ENCODE results near the gene ITPR2.

The ITPR2 gene

GRCh38 chr12:26389343-26389742, 443.7 kb downstream of the ITPR2 start:
- DNase-seq (ENCODE audit: low spot score), result no peak

- DNase-seq (ENCODE audit: low spot score), result no peak
Measured at GRCh38 chr12:26384536-26384935, 448.5 kb downstream of the ITPR2 start.

GRCh38 chr12:26383041-26383440, 450.0 kb downstream of the ITPR2 start:
- DNase-seq (ENCODE audit: low spot score), result no peak

- no peak for DNase-seq (ENCODE audit: low spot score)
Measured at GRCh38 chr12:26380897-26381296, 452.1 kb downstream of the ITPR2 start.

- no peak for DNase-seq (ENCODE audit: low spot score)
Measured at GRCh38 chr12:26379777-26380467, 453.1 kb downstream of the ITPR2 start.

GRCh38 chr12:26378711-26379110, 454.3 kb downstream of the ITPR2 start:
- DNase-seq (ENCODE audit: low spot score), result peak; percentile 81

- no peak for DNase-seq (ENCODE audit: low spot score)
Measured at GRCh38 chr12:26374934-26375680, 457.9 kb downstream of the ITPR2 start.

GRCh38 chr12:26373606-26374495, 459.1 kb downstream of the ITPR2 start:
- no peak for DNase-seq (ENCODE audit: low spot score)

- DNase-seq (ENCODE audit: low spot score), result no peak
Measured at GRCh38 chr12:26372866-26373265, 460.1 kb downstream of the ITPR2 start.

GRCh38 chr12:26370098-26370497, 462.9 kb downstream of the ITPR2 start:
- DNase-seq (ENCODE audit: low spot score), result peak; percentile 45

GRCh38 chr12:26369588-26369987, 463.4 kb downstream of the ITPR2 start:
- DNase-seq (ENCODE audit: low spot score), result peak; percentile 40

- no peak for DNase-seq (ENCODE audit: low spot score)
Measured at GRCh38 chr12:26367991-26368730, 464.8 kb downstream of the ITPR2 start.

GRCh38 chr12:26361964-26362363, 471.0 kb downstream of the ITPR2 start:
- no peak for DNase-seq (ENCODE audit: low spot score)

GRCh38 chr12:26360062-26360461, 472.9 kb downstream of the ITPR2 start:
- peak; percentile 81 for DNase-seq (ENCODE audit: low spot score)

GRCh38 chr12:26359576-26359975, 473.4 kb downstream of the ITPR2 start:
- peak; percentile 75 for DNase-seq (ENCODE audit: low spot score)

- DNase-seq (ENCODE audit: low spot score), result no peak
Measured at GRCh38 chr12:26358651-26359050, 474.3 kb downstream of the ITPR2 start.

GRCh38 chr12:26347300-26347699, 485.7 kb downstream of the ITPR2 start:
- no peak for DNase-seq (ENCODE audit: low spot score)

- DNase-seq (ENCODE audit: low spot score), result no peak
Measured at GRCh38 chr12:26346736-26347135, 486.3 kb downstream of the ITPR2 start.

GRCh38 chr12:26345471-26346003, 487.5 kb downstream of the ITPR2 start:
- no peak for DNase-seq (ENCODE audit: low spot score)

GRCh38 chr12:26341491-26341890, 491.5 kb downstream of the ITPR2 start:
- no peak for DNase-seq (ENCODE audit: low spot score)

- peak; percentile 75 for DNase-seq (ENCODE audit: low spot score)
Measured at GRCh38 chr12:26340649-26341048, 492.3 kb downstream of the ITPR2 start.

GRCh38 chr12:26339976-26340375, 493.0 kb downstream of the ITPR2 start:
- no peak for DNase-seq (ENCODE audit: low spot score)

Data from Ammon's horn (tissue), 1 donor.